H9 (cell line): ENCODE measurements around the gene TUBGCP5. TPM values are rescaled to one million over a fixed set of nuclear protein-coding genes. Genes with fewer than 3 reads are reported as not detected.

Source experiments
- DNase-seq: peaks from one replicate; pipeline ENCODE4 v3.0.0-alpha.2; 2017
- H2AFZ ChIP-seq: one replicate; pipeline ENCODE4 v1.6.1; 2013; ENCODE audit warnings: mild to moderate bottlenecking, low read length, control low read depth, moderate library complexity
- H2AK5ac ChIP-seq: 2 replicates; pipeline ENCODE4 v1.6.1; 2013; ENCODE audit warnings: low read length, control low read depth, mixed read lengths; ENCODE audit not compliant: insufficient read length
- H2BK120ac ChIP-seq: one replicate; pipeline ENCODE4 v1.6.1; 2013; ENCODE audit warnings: low read depth, mild to moderate bottlenecking, low read length, control low read depth, inconsistent platforms; ENCODE audit not compliant: poor library complexity, severe bottlenecking
- H2BK12ac ChIP-seq: 2 replicates; pipeline ENCODE4 v1.6.1; 2013; ENCODE audit warnings: low read length, control low read depth, mixed read lengths, low read depth; ENCODE audit not compliant: insufficient read length
- H2BK15ac ChIP-seq: 2 replicates; pipeline ENCODE4 v1.6.1; 2013; ENCODE audit warnings: low read depth, low read length, control low read depth
- H2BK20ac ChIP-seq: one replicate; pipeline ENCODE4 v1.6.1; 2013; ENCODE audit warnings: low read depth, mild to moderate bottlenecking, low read length, control low read depth, inconsistent platforms; ENCODE audit not compliant: poor library complexity, severe bottlenecking
- H2BK5ac ChIP-seq: 2 replicates; pipeline ENCODE4 v1.6.1; 2013; ENCODE audit warnings: low read length, control low read depth, mixed read lengths; ENCODE audit not compliant: insufficient read length
- H3K14ac ChIP-seq: 2 replicates; pipeline ENCODE4 v1.6.1; 2013; ENCODE audit warnings: low read length, control low read depth; ENCODE audit not compliant: insufficient read depth
- H3K18ac ChIP-seq: 2 replicates; pipeline ENCODE4 v1.6.1; 2013; ENCODE audit warnings: low read depth, mild to moderate bottlenecking, mixed read lengths, low read length, control low read depth; ENCODE audit not compliant: insufficient read length
- H3K23ac ChIP-seq: 2 replicates; pipeline ENCODE4 v1.6.1; 2013; ENCODE audit warnings: low read length, control low read depth, mixed read lengths, low read depth; ENCODE audit not compliant: insufficient read length
- H3K23me2 ChIP-seq: 2 replicates; pipeline ENCODE4 v1.6.1; 2013; ENCODE audit warnings: low read depth, mild to moderate bottlenecking, mixed read lengths, low read length, control low read depth; ENCODE audit not compliant: insufficient read length, poor library complexity, severe bottlenecking
- H3K27ac ChIP-seq: 2 replicates; pipeline ENCODE4 v1.5.1; 2013; ENCODE audit warnings: low read length, control low read depth, mixed read lengths, low read depth; ENCODE audit not compliant: insufficient read length
- H3K27me3 ChIP-seq: 2 replicates; pipeline ENCODE4 v1.6.1; 2013; ENCODE audit warnings: low read length, control low read depth, inconsistent platforms; ENCODE audit not compliant: insufficient read depth
- H3K4ac ChIP-seq: 2 replicates; pipeline ENCODE4 v1.6.1; 2013; ENCODE audit warnings: low read depth, mild to moderate bottlenecking, control low read depth, inconsistent platforms, low read length, moderate library complexity
- H3K4me1 ChIP-seq: 2 replicates; pipeline ENCODE4 v1.6.1; 2013; ENCODE audit warnings: low read length, control low read depth, inconsistent platforms; ENCODE audit not compliant: insufficient read depth
- H3K4me2 ChIP-seq: 2 replicates; pipeline ENCODE4 v1.6.1; 2013; ENCODE audit warnings: low read length, control low read depth, mixed read lengths; ENCODE audit not compliant: insufficient read length, insufficient read depth
- H3K56ac ChIP-seq: 2 replicates; pipeline ENCODE4 v1.6.1; 2013; ENCODE audit warnings: low read depth, mild to moderate bottlenecking, mixed read lengths, low read length, control low read depth; ENCODE audit not compliant: insufficient read length
- H3K79me1 ChIP-seq: 2 replicates; pipeline ENCODE4 v1.6.1; 2013; ENCODE audit warnings: low read depth, mild to moderate bottlenecking, moderate library complexity, low read length, control low read depth, inconsistent platforms; ENCODE audit not compliant: insufficient read depth, poor library complexity, severe bottlenecking
- H3K79me2 ChIP-seq: 2 replicates; pipeline ENCODE4 v1.6.1; 2013; ENCODE audit warnings: low read length, control low read depth, inconsistent platforms; ENCODE audit not compliant: insufficient read depth
- H3K9ac ChIP-seq: 2 replicates; pipeline ENCODE4 v1.6.1; 2013; ENCODE audit warnings: low read length, control low read depth, mixed read lengths; ENCODE audit not compliant: insufficient read length; ENCODE audit errors: extremely low read depth
- H3K9me3 ChIP-seq: one replicate; pipeline ENCODE4 v1.6.1; 2013; ENCODE audit warnings: low read depth, low read length, inconsistent platforms; ENCODE audit not compliant: control insufficient read depth
- H3T11ph ChIP-seq: one replicate; pipeline ENCODE4 v1.6.1; 2013; ENCODE audit warnings: mild to moderate bottlenecking, low read length, control low read depth, inconsistent platforms
- H4K20me1 ChIP-seq: one replicate; pipeline ENCODE4 v1.6.1; 2013; ENCODE audit not compliant: control insufficient read depth, insufficient read length, insufficient read depth
- H4K5ac ChIP-seq: 2 replicates; pipeline ENCODE4 v1.6.1; 2013; ENCODE audit warnings: low read depth, mild to moderate bottlenecking, mixed read lengths, low read length, control low read depth; ENCODE audit not compliant: insufficient read length
- H4K8ac ChIP-seq: replicated peaks from 2 replicates; pipeline ENCODE4 v1.6.1; 2013; ENCODE audit warnings: low read length, control low read depth, mixed read lengths, low read depth; ENCODE audit not compliant: insufficient read length
- H4K91ac ChIP-seq: 2 replicates; pipeline ENCODE4 v1.6.1; 2013; ENCODE audit warnings: low read depth, mild to moderate bottlenecking, moderate library complexity, mixed read lengths, low read length, control low read depth; ENCODE audit not compliant: insufficient read length
- H3K27ac Mint-ChIP-seq, 3 experiments: 2 replicates in 2 of 3; 3 replicates in 1 of 3; pipeline ENCODE4 v1.8.0; 2020 to 2021; ENCODE audit warnings: mixed read lengths in 3 of 3, mild to moderate bottlenecking in 1 of 3, moderate library complexity in 1 of 3
- H3K27me3 Mint-ChIP-seq: 2 replicates; pipeline ENCODE4 v1.8.0; 2021; ENCODE audit warnings: low read depth, mild to moderate bottlenecking, moderate library complexity, mixed read lengths
- H3K36me3 Mint-ChIP-seq, 3 experiments: 2 replicates in 2 of 3; 3 replicates in 1 of 3; pipeline ENCODE4 v1.8.0; 2020 to 2021; ENCODE audit warnings: low read depth in 3 of 3, mixed read lengths in 3 of 3; ENCODE audit not compliant: insufficient read depth in 1 of 3
- H3K4me1 Mint-ChIP-seq, 2 experiments: 2 replicates each; pipeline ENCODE4 v1.8.0; 2020; ENCODE audit warnings: mixed read lengths in 2 of 2
- H3K4me3 Mint-ChIP-seq, 2 experiments: 2 replicates in 1 of 2; 3 replicates in 1 of 2; pipeline ENCODE4 v1.8.0; 2020 to 2021; ENCODE audit warnings: mild to moderate bottlenecking in 2 of 2, mixed read lengths in 2 of 2, moderate library complexity in 1 of 2
- H3K9me3 Mint-ChIP-seq, 2 experiments: 2 replicates in 1 of 2; 3 replicates in 1 of 2; pipeline ENCODE4 v1.8.0; 2020; ENCODE audit warnings: mild to moderate bottlenecking in 2 of 2, mixed read lengths in 2 of 2, moderate library complexity in 1 of 2
- CTCF ChIP-seq: fragments of 200-600 bp; sonication (generic); conservative IDR thresholded peaks from 3 replicates; pipeline ENCODE4 v1.8.0; 2021; ENCODE audit warnings: antibody characterized with exemption, mild to moderate bottlenecking
- WGBS: extraction: QIAGEN DNeasy Blood & Tissue Kit; methylation state at CpG from one replicate; pipeline ENCODE4 v1.1.7; 2013; ENCODE audit warnings: missing lambda C conversion rate, low lambda C conversion rate, mixed read lengths; ENCODE audit not compliant: insufficient read length; ENCODE audit errors: extremely low coverage; 5-methylcytosine and 5-hydroxymethylcytosine counted together
- total RNA-seq: library from RNA; stranded (reverse); gene quantifications from 2 replicates; pipeline ENCODE4 v1.2.1, GENCODE V29; 2021

Gene TUBGCP5
- total RNA-seq, 1 experiment from 2014 or later, result 15.3 TPM

- H3K23ac ChIP-seq, result no peak overlapping the region
- DNase-seq, result no peak
- no peak overlapping the region for H3K4me2 ChIP-seq
- H2BK20ac ChIP-seq, result no peak overlapping the region
- no peak overlapping the region for H4K91ac ChIP-seq
- no peak overlapping the region for H3T11ph ChIP-seq
- peak overlapping the region; percentile 17 for H3K18ac ChIP-seq
- H4K8ac ChIP-seq, result no peak overlapping the region
- H3K79me1 ChIP-seq, result no peaks in the 10 kb centered on the region
- H4K20me1 ChIP-seq, result no peaks in the 10 kb centered on the region
- WGBS, result no CpG with 5 or more reads among the region's 16 CpGs
- Mint-ChIP-seq H3K4me1 (peaks cover 21 to 29% of the 10 kb centered on the region in 2 experiments), H3K9me3 (peaks cover 0 to 3% of the 10 kb centered on the region in 2 experiments; a peak in 1 of 5 replicates), H3K27me3 (peaks cover 68% of the 10 kb centered on the region), H3K27ac (no peak overlapping the region), H3K4me3 (no peak overlapping the region), H3K36me3 (peaks cover 0 to 2% (median 0%) of the 10 kb centered on the region in 3 experiments; a peak in 1 of 7 replicates)
- no peak overlapping the region for H2BK120ac ChIP-seq
- H4K5ac ChIP-seq, result no peak overlapping the region
- no peak overlapping the region for H2BK15ac ChIP-seq
- no peak overlapping the region for H2AK5ac ChIP-seq
- no peaks in the 10 kb centered on the region; the same call in 1 of the 2 replicates for H3K4me1 ChIP-seq
- H2BK5ac ChIP-seq, result no peak overlapping the region
- H3K9ac ChIP-seq, result no peak overlapping the region
- no peak overlapping the region for H2AFZ ChIP-seq
- H3K23me2 ChIP-seq, result no peaks in the 10 kb centered on the region
- H2BK12ac ChIP-seq, result no peak overlapping the region
- no peaks in the 10 kb centered on the region; the same call in 1 of the 2 replicates for H3K79me2 ChIP-seq
- H3K27me3 ChIP-seq, result peaks cover 6% of the 10 kb centered on the region; the same call in 1 of the 2 replicates
- H3K14ac ChIP-seq, result no peak overlapping the region
- no peak overlapping the region for H3K4ac ChIP-seq
- no peak overlapping the region for H3K56ac ChIP-seq
- TF ChIP-seq CTCF, result no peak
- H3K27ac ChIP-seq, result no peak overlapping the region
- H3K9me3 ChIP-seq, result no peaks in the 10 kb centered on the region
These were observed 83.0 kb downstream of the TUBGCP5 start for GRCh38 chr15:22956257-22956977.
